Measurements from ENCODE around the gene LRRC7. TPM values are rescaled to one million over a fixed set of nuclear protein-coding genes. Genes with fewer than 3 reads are reported as not detected.

The LRRC7 gene
- polyA plus RNA-seq, 1 of the 3 experiments (the other 2 are of a cell fraction): 0.02 TPM

DNA sequence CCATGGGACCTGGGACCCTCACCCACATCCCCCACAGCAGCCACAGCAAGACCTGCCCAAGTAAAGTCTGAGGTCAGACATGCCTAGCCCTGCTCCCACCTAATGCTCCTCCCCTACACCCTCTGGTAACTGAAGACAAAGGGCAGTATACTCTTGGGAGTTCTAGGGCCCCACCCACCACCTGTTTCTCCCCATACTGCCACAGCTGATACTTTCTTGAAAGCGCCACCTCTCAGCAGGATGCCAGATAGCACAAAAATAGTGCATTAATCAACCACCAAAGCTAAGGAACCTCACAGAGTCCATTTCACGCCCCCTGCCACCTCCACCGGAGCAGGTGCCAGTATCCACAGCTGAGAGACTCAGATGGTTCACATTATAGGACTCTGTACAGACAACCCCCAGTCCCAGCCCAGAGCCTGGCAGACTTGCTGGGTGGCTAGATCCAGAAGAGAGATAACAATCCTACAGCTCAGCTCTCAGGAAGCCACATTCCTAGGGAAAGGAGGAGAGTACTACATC lies 399.6 kb downstream of the LRRC7 start:
- 61% methylated on average over 3 of the region's 3 CpGs for WGBS (ENCODE audit: low lambda C conversion rate)
- Histone ChIP-seq H3K9me2 (no peaks in the 10 kb centered on the region), H4K20me1 (ENCODE audit: insufficient read depth) (no peaks in the 10 kb centered on the region)

DNA sequence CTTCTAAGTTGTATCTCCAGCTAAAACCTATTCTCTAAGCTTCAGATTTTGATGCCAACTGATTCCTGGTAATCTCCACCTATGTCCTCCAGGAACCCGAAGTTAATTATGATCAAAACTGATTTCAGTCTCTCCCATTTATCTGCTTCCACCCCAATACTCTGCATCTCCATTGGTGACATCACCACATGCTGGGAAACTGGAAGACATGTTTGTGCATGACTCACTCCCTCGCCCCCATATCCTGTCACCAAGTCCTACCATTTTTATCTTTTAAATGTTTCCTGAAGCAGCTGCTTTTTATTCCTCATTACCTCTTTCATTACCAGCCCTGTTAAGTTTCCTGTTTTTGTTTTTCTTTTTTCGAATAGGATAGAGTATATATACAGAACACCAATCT lies 409.2 kb downstream of the LRRC7 start:
- peak overlapping the region in 1 of 2 experiments; percentile 25; a peak in 1 of 4 replicates for H3K27ac ChIP-seq (ENCODE audit: low read depth in 2 of 2, low read length in 1 of 2)

More for the DNA sequence above, 399.6 kb downstream of the LRRC7 start:
- Histone ChIP-seq H3F3A (replicated peaks; ENCODE audit: insufficient read depth) (no peaks in the 10 kb centered on the region), H3K79me2 (ENCODE audit: insufficient read depth) (no peaks in the 10 kb centered on the region), H3K27me3 (ENCODE audit: insufficient read depth) (no peaks in the 10 kb centered on the region), H3K9me3 (no peaks in the 10 kb centered on the region), H3K36me3 (replicated peaks in 1 of 2; ENCODE audit: control insufficient read depth in 1 of 2, insufficient read depth in 2 of 2, low read length in 1 of 2) (no peaks in the 10 kb centered on the region), H3K4me2 (no peak overlapping the region), H2AFZ (ENCODE audit: low read depth) (no peak overlapping the region), H3K4me3 (ENCODE audit: low read depth in 2 of 2, low read length in 1 of 2) (no peak overlapping the region), H3K27ac (ENCODE audit: low read depth in 2 of 2, low read length in 1 of 2) (no peak overlapping the region), H3K9ac (no peak overlapping the region), H3K4me1 (ENCODE audit: control insufficient read depth in 1 of 2, insufficient read depth in 2 of 2, low read depth in 1 of 2, low read length in 1 of 2) (peaks cover 4 to 6% of the 10 kb centered on the region in 2 experiments; a peak in 2 of 4 replicates)
- TF ChIP-seq POLR2AphosphoS5 (IDR thresholded peaks at IDR 0.05; ENCODE audit: low read depth, low read length) (no peak), TCF12 (IDR thresholded peaks at IDR 0.05) (peak; percentile 67), SIN3A (IDR thresholded peaks at IDR 0.05; ENCODE audit: borderline replicate concordance, low read depth, low read length) (no peak), JUND (IDR thresholded peaks at IDR 0.05) (0 out of 2 replicates have a peak, but pooled peaks have one; percentile 15)
- TF ChIP-seq, protein P1, sequence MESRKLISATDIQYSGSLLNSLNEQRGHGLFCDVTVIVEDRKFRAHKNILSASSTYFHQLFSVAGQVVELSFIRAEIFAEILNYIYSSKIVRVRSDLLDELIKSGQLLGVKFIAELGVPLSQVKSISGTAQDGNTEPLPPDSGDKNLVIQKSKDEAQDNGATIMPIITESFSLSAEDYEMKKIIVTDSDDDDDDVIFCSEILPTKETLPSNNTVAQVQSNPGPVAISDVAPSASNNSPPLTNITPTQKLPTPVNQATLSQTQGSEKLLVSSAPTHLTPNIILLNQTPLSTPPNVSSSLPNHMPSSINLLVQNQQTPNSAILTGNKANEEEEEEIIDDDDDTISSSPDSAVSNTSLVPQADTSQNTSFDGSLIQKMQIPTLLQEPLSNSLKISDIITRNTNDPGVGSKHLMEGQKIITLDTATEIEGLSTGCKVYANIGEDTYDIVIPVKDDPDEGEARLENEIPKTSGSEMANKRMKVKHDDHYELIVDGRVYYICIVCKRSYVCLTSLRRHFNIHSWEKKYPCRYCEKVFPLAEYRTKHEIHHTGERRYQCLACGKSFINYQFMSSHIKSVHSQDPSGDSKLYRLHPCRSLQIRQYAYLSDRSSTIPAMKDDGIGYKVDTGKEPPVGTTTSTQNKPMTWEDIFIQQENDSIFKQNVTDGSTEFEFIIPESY (IDR thresholded peaks at IDR 0.05; ENCODE audit: borderline replicate concordance, low read depth): no peak
- POLR2A ChIA-PET: no interaction called here
- DNase-seq: no peak
- CTCF ChIA-PET: no interaction called here

More for the DNA sequence above, 409.2 kb downstream of the LRRC7 start:
- ChIA-PET CTCF (no interaction called here), POLR2A (no interaction called here)
- Histone ChIP-seq H3K4me3 (ENCODE audit: low read depth in 2 of 2, low read length in 1 of 2) (no peak overlapping the region), H3K9ac (no peak overlapping the region), H3K9me2 (no peaks in the 10 kb centered on the region), H3K4me1 (ENCODE audit: control insufficient read depth in 1 of 2, insufficient read depth in 2 of 2, low read depth in 1 of 2, low read length in 1 of 2) (no peaks in the 10 kb centered on the region), H3K79me2 (ENCODE audit: insufficient read depth) (no peaks in the 10 kb centered on the region), H3K9me3 (no peaks in the 10 kb centered on the region), H2AFZ (ENCODE audit: low read depth) (peak overlapping the region; percentile 64; the same call in 1 of the 2 replicates), H4K20me1 (ENCODE audit: insufficient read depth) (no peaks in the 10 kb centered on the region), H3K4me2 (no peak overlapping the region), H3K36me3 (replicated peaks in 1 of 2; ENCODE audit: control insufficient read depth in 1 of 2, insufficient read depth in 2 of 2, low read length in 1 of 2) (no peaks in the 10 kb centered on the region), H3F3A (replicated peaks; ENCODE audit: insufficient read depth) (no peaks in the 10 kb centered on the region), H3K27me3 (ENCODE audit: insufficient read depth) (no peaks in the 10 kb centered on the region)
- no peak for DNase-seq
- TF ChIP-seq, protein P2, sequence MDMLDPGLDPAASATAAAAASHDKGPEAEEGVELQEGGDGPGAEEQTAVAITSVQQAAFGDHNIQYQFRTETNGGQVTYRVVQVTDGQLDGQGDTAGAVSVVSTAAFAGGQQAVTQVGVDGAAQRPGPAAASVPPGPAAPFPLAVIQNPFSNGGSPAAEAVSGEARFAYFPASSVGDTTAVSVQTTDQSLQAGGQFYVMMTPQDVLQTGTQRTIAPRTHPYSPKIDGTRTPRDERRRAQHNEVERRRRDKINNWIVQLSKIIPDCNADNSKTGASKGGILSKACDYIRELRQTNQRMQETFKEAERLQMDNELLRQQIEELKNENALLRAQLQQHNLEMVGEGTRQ (IDR thresholded peaks at IDR 0.05; ENCODE audit: borderline replicate concordance, low read depth, low read length): no peak
- TF ChIP-seq, protein P3, sequence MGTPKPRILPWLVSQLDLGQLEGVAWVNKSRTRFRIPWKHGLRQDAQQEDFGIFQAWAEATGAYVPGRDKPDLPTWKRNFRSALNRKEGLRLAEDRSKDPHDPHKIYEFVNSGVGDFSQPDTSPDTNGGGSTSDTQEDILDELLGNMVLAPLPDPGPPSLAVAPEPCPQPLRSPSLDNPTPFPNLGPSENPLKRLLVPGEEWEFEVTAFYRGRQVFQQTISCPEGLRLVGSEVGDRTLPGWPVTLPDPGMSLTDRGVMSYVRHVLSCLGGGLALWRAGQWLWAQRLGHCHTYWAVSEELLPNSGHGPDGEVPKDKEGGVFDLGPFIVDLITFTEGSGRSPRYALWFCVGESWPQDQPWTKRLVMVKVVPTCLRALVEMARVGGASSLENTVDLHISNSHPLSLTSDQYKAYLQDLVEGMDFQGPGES (IDR thresholded peaks at IDR 0.05; ENCODE audit: low read depth, low read length): no peak
- TF ChIP-seq RXRA (IDR thresholded peaks at IDR 0.05; ENCODE audit: borderline replicate concordance, low read depth) (no peak), JUND (IDR thresholded peaks at IDR 0.05) (peak; percentile 55; the same call in 1 of the 2 replicates), YY1 (IDR thresholded peaks at IDR 0.05; ENCODE audit: low read depth) (peak; percentile 56; the same call in 1 of the 2 replicates), FOSL2 (IDR thresholded peaks at IDR 0.05; ENCODE audit: borderline replicate concordance, low read depth) (peak; percentile 67), TCF12 (IDR thresholded peaks at IDR 0.05) (peak; percentile 30), POLR2AphosphoS5 (IDR thresholded peaks at IDR 0.05; ENCODE audit: low read depth, low read length) (no peak)
- WGBS (ENCODE audit: low lambda C conversion rate): 34% methylated on average over 3 of the region's 3 CpGs

Measured in SK-N-SH (cell line).